ENCODE results near the gene BTN1A1. TPM values are rescaled to one million over a fixed set of nuclear protein-coding genes. Genes with fewer than 3 reads are reported as not detected.

Gene BTN1A1
- total RNA-seq, 6 experiments from 2014 or later, result not detected

- H3K27ac ChIP-seq, result no peak overlapping the region
- DNase-seq (no peak), ATAC-seq (no peak)
- 55% methylated on average over 2 of the region's 2 CpGs for WGBS (ENCODE audit: insufficient coverage, low coverage, low lambda C conversion rate, missing lambda C conversion rate)
- TF ChIP-seq POLR2A (IDR thresholded peaks at IDR 0.05) (no peak), CTCF (IDR thresholded peaks at IDR 0.05) (no peak)
- H3K27me3 ChIP-seq, result no peaks in the 10 kb centered on the region
- intact Hi-C loops (cut with DNase I), result no loop called here
- no peaks in the 10 kb centered on the region for H3K36me3 ChIP-seq
- no peak overlapping the region for H3K4me3 ChIP-seq
- no peaks in the 10 kb centered on the region for H3K4me1 ChIP-seq
- peaks cover 0 to 2% (median 0%) of the 10 kb centered on the region in 4 donors for H3K9me3 ChIP-seq
These were observed 15.9 kb upstream of the BTN1A1 start for GRCh38 chr6:26484161-26484560.

- Histone ChIP-seq H3K27ac (no peak overlapping the region), H3K27me3 (no peaks in the 10 kb centered on the region), H3K4me1 (no peaks in the 10 kb centered on the region), H3K36me3 (no peaks in the 10 kb centered on the region), H3K9me3 (peaks cover 0 to 2% (median 0%) of the 10 kb centered on the region in 4 donors), H3K4me3 (no peak overlapping the region)
- TF ChIP-seq POLR2A (IDR thresholded peaks at IDR 0.05), result no peak
- TF ChIP-seq CTCF (IDR thresholded peaks at IDR 0.05), result no peak
- no peak for DNase-seq
- WGBS (ENCODE audit: insufficient coverage, low coverage, low lambda C conversion rate, missing lambda C conversion rate), result 63% methylated on average over 6 of the region's 6 CpGs
- intact Hi-C loops (cut with DNase I), result no loop called here
- ATAC-seq, result no peak
These were observed 14.9 kb upstream of the BTN1A1 start for GRCh38 chr6:26485112-26485780.

- H3K4me1 ChIP-seq, result no peaks in the 10 kb centered on the region
- no peak for DNase-seq
- H3K36me3 ChIP-seq, result no peaks in the 10 kb centered on the region
- no peaks in the 10 kb centered on the region for H3K27me3 ChIP-seq
- no peak overlapping the region for H3K4me3 ChIP-seq
- intact Hi-C loops (cut with DNase I), result no loop called here
- peaks cover 0 to 2% (median 0%) of the 10 kb centered on the region in 4 donors for H3K9me3 ChIP-seq
- WGBS (ENCODE audit: insufficient coverage, low coverage, low lambda C conversion rate, missing lambda C conversion rate), result 78% methylated on average over 5 of the region's 5 CpGs
- no peak for ATAC-seq
- H3K27ac ChIP-seq, result no peak overlapping the region
- TF ChIP-seq POLR2A (IDR thresholded peaks at IDR 0.05) (no peak), CTCF (IDR thresholded peaks at IDR 0.05) (no peak)
These were observed 13.7 kb upstream of the BTN1A1 start for GRCh38 chr6:26486358-26486757.

- TF ChIP-seq POLR2A (IDR thresholded peaks at IDR 0.05) (no peak), CTCF (IDR thresholded peaks at IDR 0.05) (no peak)
- H3K27ac ChIP-seq, result no peak overlapping the region
- ATAC-seq (no peak), DNase-seq (no peak)
- H3K4me3 ChIP-seq, result no peak overlapping the region
- WGBS (ENCODE audit: insufficient coverage, low coverage, low lambda C conversion rate, missing lambda C conversion rate), result 73% methylated on average over 1 of the region's 1 CpG
- peaks cover 0 to 2% (median 0%) of the 10 kb centered on the region in 4 donors for H3K9me3 ChIP-seq
- no peaks in the 10 kb centered on the region for H3K4me1 ChIP-seq
- H3K27me3 ChIP-seq, result no peaks in the 10 kb centered on the region
- intact Hi-C loops (cut with DNase I), result no loop called here
- no peaks in the 10 kb centered on the region for H3K36me3 ChIP-seq
These were observed 12.6 kb upstream of the BTN1A1 start for GRCh38 chr6:26487466-26487865.

Data from right lobe of liver (tissue), 6 donors.